CD8-positive, alpha-beta memory T cell (primary cell): ENCODE data around the gene KCNG3. TPM values are rescaled to one million over a fixed set of nuclear protein-coding genes. Genes with fewer than 3 reads are reported as not detected.
"Not testable (repeated sequence)": the region's sequence is repeated elsewhere in the genome, so short reads cannot be mapped to it uniquely, and the experiment has no call there.

Experiments used
- CTCF ChIA-PET: fragments of 350-600 bp; sonication (Branson Sonifier 250); formaldehyde crosslinking; loops from one replicate; lab custom pipeline; 2021; ENCODE audit warnings: antibody characterized with exemption; lab: Charles Lee
- POLR2A ChIA-PET: fragments of 350-600 bp; sonication (Branson Sonifier 250); formaldehyde crosslinking; loops from one replicate; lab custom pipeline; 2021; ENCODE audit warnings: antibody characterized with exemption; lab: Charles Lee
- DNase-seq, 5 donors: peaks; one replicate each; pipeline versions ENCODE4 v3.0.0 to v3.0.0-alpha.2; 2020 to 2022; ENCODE audit warnings: mixed read lengths in 1 of 5
- H3K27ac ChIP-seq: one replicate; pipeline ENCODE4 v1.7.0; 2013; ENCODE audit warnings: low read depth, mild to moderate bottlenecking, low read length, moderate library complexity
- H3K27me3 ChIP-seq: 2 replicates; pipeline ENCODE4 v1.7.0; 2013; ENCODE audit warnings: low read length, mild to moderate bottlenecking; ENCODE audit not compliant: insufficient read depth, poor library complexity, severe bottlenecking
- H3K36me3 ChIP-seq: 2 replicates; pipeline ENCODE4 v1.7.0; 2013; ENCODE audit warnings: mild to moderate bottlenecking, low read length, moderate library complexity; ENCODE audit not compliant: insufficient read depth
- H3K4me1 ChIP-seq: 2 replicates; pipeline ENCODE4 v1.7.0; 2013; ENCODE audit warnings: mild to moderate bottlenecking, low read length, moderate library complexity; ENCODE audit not compliant: insufficient read depth
- H3K4me3 ChIP-seq: 2 replicates; pipeline ENCODE4 v1.7.0; 2013; ENCODE audit warnings: mild to moderate bottlenecking, low read length
- H3K9me3 ChIP-seq: 2 replicates; pipeline ENCODE4 v1.7.0; 2013; ENCODE audit warnings: mild to moderate bottlenecking, low read length
- H3K27ac Mint-ChIP-seq, 8 donors: one replicate each; pipeline ENCODE4 v1.8.0; 2020 to 2021; ENCODE audit warnings: mixed read lengths in 8 of 8, mild to moderate bottlenecking in 6 of 8, inconsistent platforms in 3 of 8, moderate library complexity in 3 of 8
- H3K27me3 Mint-ChIP-seq, 2 donors: one replicate each; pipeline ENCODE4 v1.8.0; 2020 to 2021; ENCODE audit warnings: mixed read lengths in 2 of 2, mild to moderate bottlenecking in 1 of 2, moderate library complexity in 1 of 2
- H3K36me3 Mint-ChIP-seq, 3 donors: one replicate each; pipeline ENCODE4 v1.8.0; 2020 to 2021; ENCODE audit warnings: mixed read lengths in 3 of 3, inconsistent platforms in 1 of 3, mild to moderate bottlenecking in 1 of 3
- H3K4me1 Mint-ChIP-seq, 3 donors: one replicate each; pipeline ENCODE4 v1.8.0; 2020 to 2021; ENCODE audit warnings: mixed read lengths in 3 of 3, inconsistent platforms in 1 of 3, mild to moderate bottlenecking in 1 of 3
- H3K4me3 Mint-ChIP-seq, 7 donors: one replicate each; pipeline ENCODE4 v1.8.0; 2020 to 2021; ENCODE audit warnings: mixed read lengths in 7 of 7, mild to moderate bottlenecking in 6 of 7, moderate library complexity in 4 of 7, inconsistent platforms in 2 of 7
- H3K9me3 Mint-ChIP-seq, 5 donors: one replicate each; pipeline ENCODE4 v1.8.0; 2020 to 2022; ENCODE audit warnings: mixed read lengths in 5 of 5, mild to moderate bottlenecking in 3 of 5, moderate library complexity in 2 of 5, inconsistent platforms in 1 of 5
- polyA plus RNA-seq: library from polyadenylated mRNA; unstranded; fragments of 300-500 nt; fragmentation: Illumina TruSeq; gene quantifications from one replicate; pipeline ENCODE4 v1.2.3, GENCODE V29; 2021
- total RNA-seq, 2 experiments: library from RNA; stranded (reverse); gene quantifications; one replicate each; pipeline ENCODE4 v1.2.3, GENCODE V29; 2021

Gene KCNG3
- total and polyA plus RNA-seq, 3 experiments from 2014 or later: 0.07 to 0.09 TPM; not detected in 1

DNA sequence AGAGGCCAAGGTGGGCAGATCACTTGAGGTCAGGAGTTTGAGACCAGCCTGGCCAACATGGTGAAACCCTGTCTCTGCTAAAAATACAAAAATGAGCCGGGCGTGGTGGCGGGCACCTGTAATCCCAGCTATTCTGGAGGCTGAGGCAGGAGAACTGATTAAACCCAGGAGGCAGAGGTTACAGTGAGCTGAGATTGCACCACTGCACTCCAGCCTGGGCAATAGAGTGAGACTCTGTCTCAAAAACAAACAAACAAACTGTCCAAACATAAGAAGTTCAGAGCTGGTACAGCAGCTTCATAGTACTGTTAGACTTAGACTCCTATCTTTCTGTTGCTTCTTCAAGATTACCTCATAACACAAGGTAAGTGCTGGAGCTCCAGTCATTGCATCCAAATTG, 100.5 kb downstream of the KCNG3 start:
- CTCF ChIA-PET, POLR2A ChIA-PET, DNase-seq, H3K9me3 ChIP-seq, H3K4me3 ChIP-seq, H3K4me1 ChIP-seq, H3K36me3 ChIP-seq, H3K9me3 Mint-ChIP-seq, H3K4me1 Mint-ChIP-seq, H3K36me3 Mint-ChIP-seq, H3K27me3 ChIP-seq, H3K4me3 Mint-ChIP-seq, H3K27ac ChIP-seq, H3K27ac Mint-ChIP-seq: not testable (repeated sequence)
- H3K27me3 Mint-ChIP-seq: peaks cover 7 to 17% of the 10 kb centered on the region in 2 donors

DNA sequence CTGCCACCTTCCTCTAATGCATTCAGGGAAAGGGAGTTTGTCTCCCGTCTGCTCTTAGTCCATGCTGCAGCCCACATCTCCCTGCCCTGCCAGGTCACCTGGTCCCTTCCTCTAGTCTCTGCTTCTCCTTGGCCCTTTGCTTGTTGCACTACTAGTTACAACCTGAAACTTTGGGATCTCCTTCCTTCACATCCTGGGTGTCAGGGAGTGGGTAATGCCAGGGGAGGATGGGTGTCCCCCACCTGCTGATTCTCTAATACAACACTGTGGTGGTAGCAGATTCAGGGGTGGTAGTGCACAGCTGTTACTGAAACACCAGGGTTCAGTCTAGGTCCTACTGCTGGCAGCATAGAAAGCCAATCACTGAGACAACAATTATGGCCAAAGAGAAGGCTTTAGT, 101.6 kb downstream of the KCNG3 start:
- no peaks in the 10 kb centered on the region for H3K4me1 ChIP-seq
- H3K4me3 ChIP-seq: no peak overlapping the region
- Mint-ChIP-seq H3K27ac (no peak overlapping the region), H3K27me3 (peaks cover 7 to 13% of the 10 kb centered on the region in 2 donors), H3K4me1 (no peaks in the 10 kb centered on the region), H3K9me3 (no peaks in the 10 kb centered on the region), H3K36me3 (peaks cover 0 to 3% (median 0%) of the 10 kb centered on the region in 3 donors), H3K4me3 (no peak overlapping the region)
- H3K27me3 ChIP-seq: no peaks in the 10 kb centered on the region
- DNase-seq: no peak
- H3K27ac ChIP-seq: no peak overlapping the region
- H3K9me3 ChIP-seq: no peaks in the 10 kb centered on the region
- POLR2A ChIA-PET: no interaction called here
- H3K36me3 ChIP-seq: no peaks in the 10 kb centered on the region
- CTCF ChIA-PET: no interaction called here

Other genes starting within 250 kb of the KCNG3 start
- 100 to 1,000 TPM in 1 of 2 experiments, 10 to 100 TPM in 1; 99.8 to 100 TPM for gene COX7A2L, start 132.8 kb downstream of the KCNG3 start, total RNA-seq
- gene COX7A2L, start 132.8 kb downstream of the KCNG3 start, polyA plus RNA-seq: 172 TPM
- gene MTA3, start 74.7 kb upstream of the KCNG3 start, total RNA-seq: 10 to 100 TPM; 20.0 to 24.1 TPM
- 7.9 TPM for gene MTA3, start 74.7 kb upstream of the KCNG3 start, polyA plus RNA-seq